Thyroid gland (tissue), 4 donors: ENCODE results near the gene CACNA1S.

Experiments used
- POLR2A ChIP-seq, 2 donors: fragments of 450-650 bp; IDR thresholded peaks; one replicate each; pipeline ENCODE4 v1.6.1; 2017; ENCODE audit warnings: antibody characterized with exemption in 2 of 2, mild to moderate bottlenecking in 2 of 2, moderate library complexity in 1 of 2
- TF ChIP-seq, protein P1 (sequence below), 6 experiments: fragments of 200-600 bp in 3 of 6; fragments of 450-650 bp in 3 of 6; sonication (generic) in 3 of 6; IDR thresholded peaks; one replicate each; pipeline ENCODE4 v1.5.1; 2016 to 2019; ENCODE audit warnings: antibody characterized with exemption in 6 of 6, mild to moderate bottlenecking in 2 of 6, inconsistent platforms in 1 of 6, moderate library complexity in 1 of 6

- no peak for TF ChIP-seq POLR2A (IDR thresholded peaks at IDR 0.05)
- TF ChIP-seq, protein P1, sequence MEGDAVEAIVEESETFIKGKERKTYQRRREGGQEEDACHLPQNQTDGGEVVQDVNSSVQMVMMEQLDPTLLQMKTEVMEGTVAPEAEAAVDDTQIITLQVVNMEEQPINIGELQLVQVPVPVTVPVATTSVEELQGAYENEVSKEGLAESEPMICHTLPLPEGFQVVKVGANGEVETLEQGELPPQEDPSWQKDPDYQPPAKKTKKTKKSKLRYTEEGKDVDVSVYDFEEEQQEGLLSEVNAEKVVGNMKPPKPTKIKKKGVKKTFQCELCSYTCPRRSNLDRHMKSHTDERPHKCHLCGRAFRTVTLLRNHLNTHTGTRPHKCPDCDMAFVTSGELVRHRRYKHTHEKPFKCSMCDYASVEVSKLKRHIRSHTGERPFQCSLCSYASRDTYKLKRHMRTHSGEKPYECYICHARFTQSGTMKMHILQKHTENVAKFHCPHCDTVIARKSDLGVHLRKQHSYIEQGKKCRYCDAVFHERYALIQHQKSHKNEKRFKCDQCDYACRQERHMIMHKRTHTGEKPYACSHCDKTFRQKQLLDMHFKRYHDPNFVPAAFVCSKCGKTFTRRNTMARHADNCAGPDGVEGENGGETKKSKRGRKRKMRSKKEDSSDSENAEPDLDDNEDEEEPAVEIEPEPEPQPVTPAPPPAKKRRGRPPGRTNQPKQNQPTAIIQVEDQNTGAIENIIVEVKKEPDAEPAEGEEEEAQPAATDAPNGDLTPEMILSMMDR (IDR thresholded peaks at IDR 0.05): no peak
These were observed 24.8 kb upstream of the CACNA1S start for GRCh38 chr1:201137024-201137392.
